GM18498 (cell line): Measurements from ENCODE around the gene BRD7.

Source experiments
- ATAC-seq: cut with Tn5 transposase; IDR thresholded peaks from one replicate; pipeline ENCODE4 v1.9.1; 2021; ENCODE audit warnings: mild to moderate bottlenecking, moderate library complexity; ENCODE audit not compliant: unreplicated experiment

Gene BRD7

DNA sequence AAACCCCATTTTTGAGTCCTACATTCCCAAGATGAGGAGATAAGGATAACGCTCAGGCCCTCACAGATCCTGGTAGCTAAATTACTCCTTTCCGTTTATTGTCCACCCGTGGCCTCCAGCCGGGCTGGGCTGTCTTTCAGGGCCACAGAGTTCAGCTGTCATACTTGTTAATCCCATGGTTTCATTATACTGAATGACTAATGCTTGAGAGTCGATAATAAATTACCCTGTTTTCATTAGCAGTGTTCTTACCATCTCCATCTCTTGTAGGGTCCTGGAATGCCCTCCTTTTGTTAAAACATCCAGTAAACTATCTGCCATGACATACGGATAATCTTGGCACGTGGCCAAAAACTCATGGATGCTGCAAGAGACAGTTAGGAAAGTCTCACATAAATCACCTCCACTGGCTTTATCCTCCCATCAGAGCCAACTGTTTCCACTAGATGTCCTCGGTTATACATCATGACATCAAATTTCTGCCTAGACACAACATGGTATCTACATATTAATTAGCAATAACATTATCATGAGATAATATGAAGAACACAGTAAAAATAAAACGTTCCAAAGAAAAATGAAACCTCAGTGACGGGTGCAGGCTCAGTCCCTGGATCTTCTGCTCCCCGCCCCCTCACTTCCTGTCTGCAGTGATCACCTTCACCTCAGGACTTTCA, 45.3 kb downstream of the BRD7 start:
- no peak for ATAC-seq

DNA sequence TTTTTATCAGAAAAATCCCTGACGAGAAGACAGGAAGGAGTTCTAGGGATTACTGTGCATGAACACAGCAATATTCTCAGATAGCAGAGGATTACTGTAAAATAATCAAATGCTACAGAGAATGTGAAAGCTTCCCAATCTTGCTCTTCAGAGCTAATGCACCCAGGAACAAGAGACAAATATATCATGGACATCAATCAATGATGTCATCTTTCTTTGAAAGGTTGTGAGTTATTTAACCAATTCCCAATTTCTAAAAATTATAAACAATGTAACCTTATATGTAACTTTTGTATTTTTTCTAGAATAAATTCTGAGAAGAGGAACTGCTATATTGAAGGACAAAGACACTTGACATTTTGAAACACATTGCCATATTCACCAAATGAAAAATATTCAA, 46.5 kb downstream of the BRD7 start:
- no peak for ATAC-seq

DNA sequence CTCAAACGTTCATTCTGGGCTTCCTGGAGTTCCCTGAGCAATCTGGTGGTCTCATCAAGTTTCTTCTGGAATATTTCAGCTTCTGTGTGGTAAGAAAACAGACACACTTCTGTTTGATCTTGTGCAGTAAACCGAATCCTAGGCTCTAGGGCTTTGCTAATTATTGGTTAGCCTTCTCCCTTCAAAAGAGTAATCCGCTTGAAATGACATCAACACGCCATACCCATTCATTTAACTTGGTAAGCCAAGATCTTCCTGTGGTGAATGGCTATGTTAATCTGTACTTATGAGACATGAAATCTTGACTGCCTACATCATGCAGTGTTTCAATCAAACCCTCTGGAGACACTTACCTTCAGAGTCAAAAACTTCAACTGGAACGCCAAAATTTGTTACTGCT, 48.5 kb downstream of the BRD7 start:
- no peak for ATAC-seq

DNA sequence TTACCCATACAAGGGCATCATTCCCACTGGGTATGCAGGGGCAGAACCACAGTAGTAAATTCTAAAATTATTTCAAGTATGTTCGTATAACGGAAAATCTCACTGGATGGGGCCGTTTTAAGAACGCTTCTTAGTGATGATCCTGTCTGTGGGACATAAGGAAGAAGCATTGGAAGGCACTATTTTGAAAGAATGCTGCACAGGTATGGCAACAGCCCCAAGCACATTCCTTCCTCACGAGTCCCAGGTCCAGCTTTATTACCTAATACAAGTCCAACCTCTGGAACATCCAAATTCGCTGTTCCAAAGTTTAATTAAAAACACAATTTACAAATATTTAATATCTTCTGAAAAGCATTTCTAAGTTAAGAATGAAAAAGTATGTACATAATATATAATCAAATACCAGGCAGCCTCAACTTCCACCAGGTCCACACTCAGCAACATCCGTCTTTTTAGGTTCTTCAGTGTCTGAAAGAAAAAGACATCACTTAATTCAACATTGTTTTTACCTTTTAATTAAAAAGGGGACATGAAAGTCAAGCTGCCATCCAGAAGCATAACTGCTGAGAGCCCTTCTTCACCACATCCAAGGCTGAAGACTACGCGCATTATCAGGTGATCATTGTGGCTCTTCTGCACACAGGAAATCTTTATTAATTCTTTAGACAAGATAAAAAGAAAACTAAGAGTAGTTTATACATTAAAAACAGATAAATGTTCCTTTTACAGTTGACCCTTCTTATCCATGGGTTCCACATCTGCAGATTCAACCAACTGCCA, 49.8 kb downstream of the BRD7 start:
- ATAC-seq, result no peak

DNA sequence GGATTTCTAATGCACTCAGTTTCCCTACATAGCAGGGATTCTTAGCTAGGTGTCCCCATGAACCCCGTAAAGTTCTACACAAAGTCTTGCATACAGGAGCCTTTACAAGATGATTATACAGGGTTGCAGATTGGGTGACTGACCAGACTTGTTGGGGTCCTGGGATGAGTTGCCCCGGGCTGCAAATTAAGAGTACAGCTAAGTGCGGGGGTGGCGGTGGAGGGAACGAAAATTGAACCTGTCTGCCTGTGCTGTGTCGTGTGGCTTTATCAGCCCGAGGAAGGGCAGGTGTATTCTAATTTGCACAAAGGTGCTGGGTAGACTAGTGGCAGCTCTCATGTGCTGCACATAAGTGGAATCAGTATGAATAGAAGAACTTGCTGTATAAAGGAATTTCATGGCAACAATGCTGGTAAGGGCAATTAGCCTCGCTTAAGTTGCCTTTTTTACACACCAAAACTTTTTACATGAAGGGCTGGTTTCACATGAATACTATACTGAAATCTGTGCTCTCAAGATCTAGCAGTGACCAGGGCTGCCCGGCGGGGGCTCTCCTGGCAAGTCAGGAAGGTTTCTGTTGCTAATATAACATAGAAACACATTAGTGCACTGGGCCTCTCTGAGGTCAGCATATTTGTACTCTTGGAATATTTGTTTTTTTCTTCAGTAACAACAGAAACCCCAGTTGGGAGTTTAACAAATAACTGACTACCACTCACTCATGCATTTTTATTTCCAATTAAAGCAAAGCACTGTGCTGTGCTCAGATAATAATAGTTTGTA, 51.7 kb downstream of the BRD7 start:
- no peak for ATAC-seq

DNA sequence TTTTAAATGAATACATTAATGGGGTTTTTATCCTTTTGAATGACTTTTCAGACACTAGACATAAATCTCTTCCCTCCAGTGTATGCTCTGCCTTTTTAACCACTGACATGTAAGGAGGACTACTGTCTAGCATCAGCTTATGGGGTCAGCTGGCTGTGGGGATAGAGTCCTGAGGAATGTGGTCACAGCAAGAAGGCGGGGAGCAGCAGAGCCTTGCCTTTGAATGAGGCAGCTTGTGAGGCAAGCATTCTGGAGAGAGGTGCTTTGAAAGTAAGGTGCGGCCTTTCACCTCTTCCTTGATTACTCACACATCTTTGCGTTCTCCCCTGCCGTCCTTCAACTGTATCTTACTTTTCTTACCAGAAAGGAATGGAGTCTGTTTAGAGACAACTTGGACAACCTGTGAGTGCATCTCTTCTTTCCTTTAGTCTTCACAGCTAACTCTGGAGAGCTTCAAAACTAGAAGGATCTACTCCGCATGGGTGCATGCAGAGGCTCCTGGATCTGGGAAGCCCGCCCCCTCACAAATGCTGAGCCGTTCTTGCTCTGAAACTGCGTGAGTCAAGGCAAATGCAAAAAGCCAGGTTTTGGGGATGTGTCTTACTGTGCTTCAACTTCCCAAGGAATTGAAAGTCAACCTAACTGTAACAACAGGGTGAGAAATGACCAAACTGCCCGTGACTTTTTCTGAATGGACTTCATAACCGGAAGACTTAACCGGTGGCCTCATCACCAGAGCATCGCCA, 52.5 kb downstream of the BRD7 start:
- no peak for ATAC-seq

DNA sequence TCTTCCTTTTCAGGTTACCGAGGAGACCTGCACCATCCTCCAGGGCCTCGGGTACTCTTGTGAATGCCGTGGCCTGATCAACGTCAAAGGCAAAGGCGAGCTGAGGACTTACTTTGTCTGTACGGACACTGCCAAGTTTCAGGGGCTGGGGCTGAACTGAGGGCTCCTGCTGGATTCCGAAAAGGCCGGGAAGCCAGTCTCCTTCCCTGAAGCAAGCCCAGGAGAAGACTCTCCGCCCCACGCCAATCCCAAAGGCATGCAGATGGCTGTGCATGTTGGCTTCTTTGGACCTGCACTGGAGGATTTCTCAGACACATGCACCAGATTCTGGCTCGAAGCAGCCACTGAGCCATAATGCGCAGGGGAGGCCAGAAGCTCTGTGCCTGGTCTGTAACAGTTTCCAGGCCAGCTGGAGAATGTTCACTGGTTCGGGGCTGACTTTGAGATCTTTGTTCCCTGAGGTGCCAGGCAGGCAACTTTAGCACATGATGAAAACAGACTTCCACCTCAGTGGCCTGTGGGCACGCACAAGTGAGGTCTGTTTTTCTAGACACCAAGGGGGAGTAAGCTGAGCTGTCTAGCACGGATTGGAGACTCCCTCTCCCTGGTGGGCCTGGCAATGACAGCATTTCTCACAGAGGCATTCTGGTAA, 53.3 kb downstream of the BRD7 start:
- ATAC-seq, result no peak

DNA sequence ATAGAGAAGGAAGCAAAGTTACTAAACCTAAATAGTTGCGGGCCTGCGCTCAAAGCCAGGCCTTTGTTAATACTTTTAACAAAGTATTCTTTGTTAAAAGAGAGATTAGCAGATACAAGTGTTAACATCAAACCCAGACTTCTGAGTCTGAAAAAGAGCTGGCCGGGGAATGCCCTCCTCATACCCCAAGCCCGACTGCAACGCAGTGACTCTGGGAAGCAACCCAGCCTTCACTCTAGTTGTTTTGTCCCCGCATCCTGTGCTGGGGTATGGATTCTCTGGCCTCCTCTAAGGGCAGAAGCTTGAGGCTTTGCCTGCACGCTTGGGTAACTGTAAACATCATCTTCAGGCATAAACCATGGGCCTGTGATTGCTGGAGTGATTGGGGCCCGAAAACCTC, 54.1 kb downstream of the BRD7 start:
- no peak for ATAC-seq

DNA sequence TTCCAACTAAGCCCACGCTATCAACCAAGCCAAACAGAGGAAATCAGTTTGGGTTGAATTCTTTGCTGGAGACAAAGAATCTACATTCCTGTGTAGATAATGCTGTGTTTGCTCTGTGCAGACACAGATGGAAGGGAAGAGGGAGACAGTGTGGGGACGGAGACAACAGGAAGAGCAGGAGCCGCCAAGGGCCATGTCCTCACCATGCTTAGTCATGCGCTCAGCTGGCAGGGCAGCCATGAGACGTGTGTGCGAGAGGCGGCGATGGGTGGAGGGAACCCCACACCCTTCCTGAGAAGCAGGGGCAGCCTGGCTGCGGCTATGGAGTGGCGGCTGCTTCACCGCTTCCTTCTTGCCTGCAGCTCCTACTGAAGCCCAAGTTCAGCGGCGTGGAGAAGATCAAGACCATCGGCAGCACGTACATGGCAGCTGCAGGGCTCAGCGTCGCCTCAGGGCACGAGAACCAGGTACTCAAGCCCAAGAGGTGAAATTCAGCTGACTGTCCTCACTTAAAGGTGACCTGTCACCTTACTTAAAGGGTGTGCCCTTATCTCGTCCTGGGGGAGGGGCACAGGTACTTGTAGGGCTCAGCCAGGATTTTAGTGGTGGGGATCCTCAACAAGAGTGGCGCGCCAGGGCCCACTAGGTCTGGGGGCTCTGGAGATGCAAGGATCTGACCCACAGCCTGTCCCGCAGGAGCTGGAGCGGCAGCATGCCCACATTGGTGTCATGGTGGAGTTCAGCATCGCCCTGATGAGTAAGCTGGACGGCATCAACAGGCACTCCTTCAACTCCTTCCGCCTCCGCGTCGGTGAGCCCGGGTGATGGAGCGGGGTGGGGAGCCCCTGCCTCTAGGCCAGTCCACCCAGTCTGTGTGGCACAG, 55.0 kb downstream of the BRD7 start:
- ATAC-seq, result no peak

DNA sequence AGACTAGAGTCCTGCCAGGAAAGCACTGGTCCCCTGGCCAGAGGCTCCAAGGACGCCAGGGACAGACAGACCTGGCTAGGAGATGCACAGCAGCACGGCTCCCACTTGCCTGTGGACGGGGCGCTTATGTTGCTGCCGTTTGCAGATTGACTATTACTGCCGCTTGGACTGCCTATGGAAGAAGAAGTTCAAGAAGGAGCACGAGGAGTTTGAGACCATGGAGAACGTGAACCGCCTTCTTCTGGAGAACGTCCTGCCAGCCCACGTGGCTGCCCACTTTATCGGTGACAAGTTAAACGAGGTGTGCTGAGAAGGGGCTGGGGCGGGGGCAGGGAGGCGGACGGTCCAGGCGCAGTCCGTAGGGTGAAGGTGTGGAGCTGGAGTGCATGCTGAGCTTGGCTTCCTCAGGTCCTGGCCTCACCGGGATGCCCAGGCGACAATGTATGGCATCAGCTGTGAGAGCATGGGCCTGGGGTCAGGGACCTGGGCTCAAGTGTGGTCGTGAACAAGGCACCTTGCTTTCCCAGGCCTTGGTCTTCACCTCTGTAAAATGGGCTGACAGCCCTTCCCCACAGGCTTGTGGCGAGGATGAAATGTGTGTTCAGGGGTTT, 56.8 kb downstream of the BRD7 start:
- no peak for ATAC-seq

DNA sequence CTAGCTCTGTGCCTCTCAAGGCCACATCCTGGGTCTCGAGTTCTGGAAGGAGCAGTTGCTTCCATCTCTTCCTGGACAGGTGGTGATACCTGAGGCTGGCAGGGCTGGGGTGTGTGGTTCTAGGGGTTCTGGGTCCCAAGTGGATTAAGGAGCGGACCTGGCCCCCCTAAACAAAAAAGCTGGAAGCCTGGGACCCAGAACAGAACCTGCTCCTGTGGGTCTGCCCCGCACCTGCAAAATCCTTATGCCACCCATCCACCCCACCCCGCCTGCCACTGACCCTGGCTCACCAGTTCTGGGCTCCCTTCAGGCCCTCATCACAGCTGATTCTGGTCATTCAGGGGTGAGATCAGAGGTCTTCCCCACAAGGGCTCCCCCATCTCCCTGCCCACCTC, 57.7 kb downstream of the BRD7 start:
- no peak for ATAC-seq

DNA sequence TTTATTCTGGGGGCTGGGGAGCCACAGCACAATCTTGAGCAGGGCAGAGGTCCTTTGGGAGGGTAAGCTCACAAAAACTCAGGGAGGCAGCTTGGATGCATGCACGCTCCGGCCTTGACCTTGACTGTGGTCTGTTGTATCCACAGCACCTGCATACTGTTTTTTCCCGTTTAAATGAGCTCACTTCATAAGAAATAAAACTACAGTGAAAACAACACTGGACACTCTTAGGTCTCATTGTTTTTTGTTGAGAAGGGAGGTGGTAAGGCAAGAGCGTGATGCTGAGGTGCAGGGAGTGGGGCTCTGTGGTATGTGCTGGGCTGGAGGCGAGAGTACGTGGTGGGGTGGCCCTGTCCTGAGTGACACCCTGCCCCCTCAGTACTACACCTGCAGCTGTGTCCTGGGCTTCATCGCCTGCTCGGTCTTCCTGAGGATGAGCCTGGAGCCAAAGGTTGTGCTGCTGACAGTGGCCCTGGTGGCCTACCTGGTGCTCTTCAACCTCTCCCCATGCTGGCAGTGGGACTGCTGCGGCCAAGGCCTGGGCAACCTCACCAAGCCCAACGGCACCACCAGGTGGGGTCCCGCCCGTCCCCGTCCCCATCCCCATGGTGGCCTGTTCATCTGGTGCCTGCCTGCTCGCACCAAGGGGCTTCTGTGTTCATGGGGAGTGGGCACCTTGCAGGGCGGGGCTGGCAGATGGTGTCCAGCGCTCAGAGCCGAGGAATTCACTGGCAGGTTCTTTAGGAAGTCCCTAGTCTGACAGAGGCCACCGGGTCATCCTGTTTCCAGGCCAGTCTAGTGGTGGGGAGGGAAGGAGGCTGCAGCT, 58.3 kb downstream of the BRD7 start:
- no peak for ATAC-seq

DNA sequence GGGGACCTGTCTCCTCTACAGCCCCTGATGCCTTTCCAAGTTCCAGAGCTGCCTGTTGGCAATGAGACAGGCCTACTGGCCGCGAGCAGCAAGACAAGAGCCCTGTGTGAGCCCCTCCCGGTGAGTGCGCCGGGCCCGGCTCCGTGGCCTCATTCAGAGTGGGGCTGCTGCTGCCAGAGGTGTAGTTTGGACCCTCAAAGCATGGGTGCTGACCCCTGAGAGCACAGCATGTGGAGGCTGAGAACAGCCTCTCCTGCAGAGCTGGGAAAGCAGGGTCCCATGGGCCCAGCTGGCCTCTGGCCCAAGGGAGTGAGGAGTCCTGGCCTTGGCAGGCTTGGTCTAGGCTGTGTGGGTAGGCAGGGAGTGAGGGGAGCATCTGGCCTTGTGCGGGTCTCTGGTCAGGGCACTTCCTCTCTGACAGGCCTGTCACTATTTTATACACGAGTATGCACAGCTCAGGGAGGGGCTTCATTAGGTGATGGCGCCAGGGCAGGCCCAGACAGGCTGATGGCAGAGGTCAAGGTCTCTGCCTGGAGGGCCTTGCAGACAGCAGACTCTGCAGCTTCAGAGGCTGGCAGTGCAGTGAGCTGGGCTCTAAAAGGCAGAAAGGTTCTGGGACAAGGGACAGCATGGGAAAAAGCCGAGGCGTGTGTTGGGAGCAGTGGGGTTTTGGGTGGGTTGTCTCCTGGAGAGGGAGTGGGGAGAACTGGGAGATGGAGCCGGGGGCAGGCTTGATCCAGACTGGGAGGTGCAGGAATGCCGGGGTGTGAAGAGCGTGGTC, 59.1 kb downstream of the BRD7 start:
- no peak for ATAC-seq

DNA sequence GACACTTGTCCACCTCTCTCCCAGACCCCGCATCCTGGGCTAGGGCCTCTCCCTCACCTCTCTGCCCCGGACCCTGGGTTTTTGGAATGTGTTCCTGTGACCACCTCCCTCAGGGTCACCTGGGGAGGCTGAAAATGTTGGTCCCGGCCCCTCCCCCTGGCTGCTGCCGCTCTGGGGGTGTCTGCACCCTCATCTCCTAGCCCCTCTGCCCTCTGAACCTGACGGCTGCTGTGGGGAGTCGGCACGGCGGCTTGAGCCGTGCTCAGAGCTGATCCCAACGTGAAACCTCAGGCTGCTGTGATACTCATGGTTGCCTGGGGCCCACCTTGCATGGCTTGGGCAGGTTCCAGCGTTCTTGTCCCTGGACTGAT, 59.6 kb downstream of the BRD7 start:
- no peak for ATAC-seq

DNA sequence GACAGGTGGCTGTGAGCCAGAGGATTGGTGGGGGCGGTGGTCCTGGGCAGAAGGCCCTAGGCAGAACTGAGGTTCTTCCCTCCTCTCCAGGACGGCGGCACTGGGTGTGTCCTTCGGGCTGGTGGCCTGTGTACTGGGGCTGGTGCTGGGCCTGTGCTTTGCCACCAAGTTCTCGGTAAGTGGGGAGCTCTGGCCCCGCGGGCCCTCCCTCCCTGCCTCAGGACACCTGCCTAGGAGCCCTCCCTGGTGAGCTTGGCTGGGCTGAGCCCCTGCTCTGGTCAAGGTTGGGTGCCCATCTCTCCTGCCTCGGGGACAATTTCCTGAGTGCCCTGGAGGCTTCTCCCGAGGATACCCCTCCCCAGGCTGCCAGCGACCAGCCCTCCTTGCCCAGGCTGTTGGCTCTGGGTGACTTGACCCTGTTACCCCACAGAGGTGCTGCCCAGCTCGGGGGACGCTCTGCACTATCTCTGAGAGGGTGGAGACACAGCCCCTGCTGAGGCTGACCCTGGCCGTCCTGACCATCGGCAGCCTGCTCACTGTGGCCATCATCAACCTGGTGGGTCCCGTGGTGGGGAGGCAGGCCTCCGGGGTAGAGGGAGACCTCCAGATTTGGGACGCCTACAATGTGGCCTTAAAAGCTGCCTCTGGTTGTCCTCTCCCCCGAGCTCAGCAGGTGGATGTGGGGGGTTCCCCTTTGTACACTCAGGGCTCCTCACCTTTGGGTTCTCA, 60.4 kb downstream of the BRD7 start:
- no peak for ATAC-seq

DNA sequence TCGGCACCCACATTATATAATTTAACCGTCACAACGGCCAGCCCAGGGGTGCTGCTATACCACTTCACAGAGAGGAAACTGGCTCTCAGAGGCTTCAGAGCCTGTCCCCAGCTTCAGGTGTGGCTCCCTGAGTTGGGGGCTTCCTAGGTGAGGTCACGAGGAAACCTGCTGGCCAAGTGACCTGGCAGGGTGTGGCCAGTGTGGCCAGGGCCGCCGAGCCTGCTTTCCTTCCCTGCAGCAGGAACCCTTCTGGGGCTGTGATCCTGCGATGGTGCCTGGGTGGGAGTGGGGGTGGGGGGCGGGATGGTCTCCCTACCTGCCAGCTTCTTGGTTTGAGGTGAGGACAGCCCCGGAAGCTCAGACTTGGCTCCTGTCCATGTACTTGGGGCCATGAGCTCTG, 62.5 kb downstream of the BRD7 start:
- ATAC-seq, result no peak

DNA sequence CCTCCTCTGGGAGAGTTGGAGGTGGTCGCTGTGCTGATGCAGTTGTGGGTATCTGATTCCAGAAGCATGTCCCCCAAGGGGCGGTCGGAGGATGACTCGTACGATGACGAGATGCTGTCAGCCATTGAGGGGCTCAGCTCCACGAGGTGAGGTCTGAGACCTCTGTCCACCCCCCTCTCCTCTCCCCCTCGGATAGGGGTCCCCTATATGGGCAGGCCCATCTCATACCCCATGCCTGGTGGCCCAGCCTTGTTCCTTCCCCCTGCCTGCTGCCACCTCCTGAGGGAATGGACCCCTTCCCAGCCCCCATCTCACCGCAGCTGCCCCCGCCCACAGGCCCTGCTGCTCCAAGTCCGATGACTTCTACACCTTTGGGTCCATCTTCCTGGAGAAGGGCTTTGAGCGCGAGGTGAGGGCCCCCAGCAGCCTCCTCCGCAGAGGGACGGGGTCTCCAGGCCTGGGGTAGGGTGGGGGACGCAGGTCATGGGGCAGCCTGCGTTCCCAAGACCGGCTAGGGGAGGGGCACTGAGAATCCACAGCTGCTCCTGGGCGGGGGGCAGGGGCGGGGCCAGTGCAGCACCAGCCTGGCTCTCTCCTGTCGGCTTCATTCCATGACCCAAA, 63.2 kb downstream of the BRD7 start:
- ATAC-seq, result no peak
